Activated CD4-positive, alpha-beta T cell treated with anti-CD3 and anti-CD28 coated beads for 24 hours (primary cell): Measurements from ENCODE around the gene MAGEB4.
"Not testable (repeated sequence)": the region's sequence is repeated elsewhere in the genome, so short reads cannot be mapped to it uniquely, and the experiment has no call there.

Source experiments
- DNase-seq, 2 donors: peaks; one replicate each; pipeline ENCODE4 v3.0.0-alpha.2; 2020; ENCODE audit warnings: low read depth in 2 of 2

MAGEB4 gene

GRCh38 chrX:30241724-30242415 lies at the start of gene MAGEB4:
TSS of gene MAGEB4 (plus strand) at chrX:30242000. CDS start at chrX:30242136, 136 bp downstream.
- no peak for DNase-seq

- DNase-seq, result not testable (repeated sequence)
These were observed 47.9 kb upstream of the MAGEB4 start for GRCh38 chrX:30193910-30194309.

- no peak for DNase-seq
These were observed 45.5 kb upstream of the MAGEB4 start for GRCh38 chrX:30196322-30196721.

GRCh38 chrX:30212172-30212571 lies 29.6 kb upstream of the MAGEB4 start:
- no peak for DNase-seq

GRCh38 chrX:30215357-30215843 lies 26.4 kb upstream of the MAGEB4 start, which contains the start of gene MAGEB2:
TSS of gene MAGEB2 (plus strand) at chrX:30215563. CDS start at chrX:30218581, 3,018 bp downstream.
- no peak for DNase-seq

- no peak for DNase-seq
These were observed 24.3 kb upstream of the MAGEB4 start for GRCh38 chrX:30217465-30217864.

GRCh38 chrX:30219372-30219771 lies 22.4 kb upstream of the MAGEB4 start:
- no peak for DNase-seq

GRCh38 chrX:30220661-30221060 lies 21.1 kb upstream of the MAGEB4 start:
- DNase-seq, result no peak

- DNase-seq, result no peak
These were observed 17.3 kb upstream of the MAGEB4 start for GRCh38 chrX:30224536-30224935.

GRCh38 chrX:30228526-30228925 lies 13.3 kb upstream of the MAGEB4 start:
- no peak for DNase-seq

- no peak for DNase-seq
These were observed 11.4 kb upstream of the MAGEB4 start, which contains the start of gene MAGEB3 for GRCh38 chrX:30230395-30230794. TSS of gene MAGEB3 (plus strand) at chrX:30230657. CDS start at chrX:30235925, 5,268 bp downstream.

- DNase-seq, result no peak
These were observed 5.1 kb downstream of the MAGEB4 start, which contains the start of gene MAGEB1 for GRCh38 chrX:30246769-30247489. TSS of gene MAGEB1 (plus strand) at chrX:30247146. CDS start at chrX:30250494, 3,348 bp downstream.

- no peak for DNase-seq
These were observed 7.1 kb downstream of the MAGEB4 start for GRCh38 chrX:30248854-30249253.

- no peak for DNase-seq
These were observed 11.5 kb downstream of the MAGEB4 start for GRCh38 chrX:30253257-30253656.

GRCh38 chrX:30259927-30260326 lies 18.1 kb downstream of the MAGEB4 start:
- no peak for DNase-seq

- DNase-seq, result no peak
These were observed 19.2 kb downstream of the MAGEB4 start for GRCh38 chrX:30261012-30261411.

GRCh38 chrX:30262763-30263162 lies 21.0 kb downstream of the MAGEB4 start:
- DNase-seq, result no peak

- no peak for DNase-seq
These were observed 28.8 kb downstream of the MAGEB4 start for GRCh38 chrX:30270639-30271038.

GRCh38 chrX:30275498-30275897 lies 33.7 kb downstream of the MAGEB4 start:
- no peak for DNase-seq

GRCh38 chrX:30278365-30278764 lies 36.6 kb downstream of the MAGEB4 start:
- no peak for DNase-seq

GRCh38 chrX:30280428-30280827 lies 38.6 kb downstream of the MAGEB4 start:
- DNase-seq, result no peak

- DNase-seq, result no peak
These were observed 40.7 kb downstream of the MAGEB4 start for GRCh38 chrX:30282527-30282926.
